Gastrocnemius medialis (tissue), 4 donors: ENCODE results near the gene GRID1. TPM values are rescaled to one million over a fixed set of nuclear protein-coding genes. Genes with fewer than 3 reads are reported as not detected.

Experiments used
- ATAC-seq, 2 donors: fragments of 150-250 bp; one replicate each; pipeline ENCODE4 v1.9.1; 2016
- DNase-seq, 2 donors: peaks; one replicate each; pipeline ENCODE4 v3.0.0-alpha.2; 2019
- H3K27ac ChIP-seq, 4 donors: fragments of 200-600 bp; sonication (generic); 1 replicate in 1 of 4; 2 replicates in 3 of 4; pipeline ENCODE4 v1.5.1; 2016 to 2018; ENCODE audit warnings: mild to moderate bottlenecking in 2 of 4, moderate library complexity in 1 of 4
- H3K27me3 ChIP-seq, 3 donors: fragments of 200-600 bp; sonication (generic) in 2 of 3; 1 replicate in 1 of 3; 2 replicates in 2 of 3; pipeline versions ENCODE4 v1.5.1 to v1.6.0; 2016 to 2019; ENCODE audit warnings: mild to moderate bottlenecking in 1 of 3, moderate library complexity in 1 of 3
- H3K36me3 ChIP-seq, 2 donors: fragments of 200-600 bp; sonication (generic) in 1 of 2; one replicate each; pipeline ENCODE4 v1.5.1; 2017 to 2018
- H3K4me1 ChIP-seq, 2 donors: fragments of 200-600 bp; sonication (generic) in 1 of 2; one replicate each; pipeline ENCODE4 v1.5.1; 2016 to 2017; ENCODE audit warnings: mild to moderate bottlenecking in 2 of 2
- H3K4me3 ChIP-seq, 4 donors: fragments of 200-600 bp; sonication (generic) in 3 of 4; 1 replicate in 1 of 4; 2 replicates in 3 of 4; pipeline ENCODE4 v1.5.1; 2016 to 2019; ENCODE audit warnings: mild to moderate bottlenecking in 2 of 4
- H3K9me3 ChIP-seq, 3 donors: fragments of 200-600 bp; sonication (generic) in 2 of 3; 1 replicate in 1 of 3; 2 replicates in 2 of 3; pipeline ENCODE4 v1.5.1; 2016 to 2019
- POLR2A ChIP-seq, 2 donors: fragments of 450-650 bp; IDR thresholded peaks; one replicate each; pipeline ENCODE4 v1.6.1; 2017; ENCODE audit warnings: antibody characterized with exemption in 2 of 2, mild to moderate bottlenecking in 2 of 2, moderate library complexity in 2 of 2
- in situ Hi-C, 4 donors: fragments of 200-750 bp; cut with MboI; loops; one replicate each; pipeline versions ENCODE4 v1.15.0 to v1.8.0; 2017; ENCODE audit warnings: low sequenced_read_pairs in 4 of 4
- intact Hi-C: fragments of 100-400 bp; cut with DNase I; formaldehyde crosslinking; loops from one replicate; pipeline ENCODE4 v1.15.1; 2023; ENCODE audit warnings: low total_unique reads
- total RNA-seq, 4 donors: library from RNA; depleted of rRNA; stranded (reverse); fragments of >200 nt; gene quantifications; one replicate each; pipeline versions ENCODE4 v1.1.0 to v1.2.3, GENCODE V29; 2016
- TF ChIP-seq, protein P1 (sequence below), 5 experiments: fragments of 450-650 bp in 3 of 5; fragments of 200-600 bp in 2 of 5; sonication (generic) in 2 of 5; IDR thresholded peaks in 4 of 5; conservative IDR thresholded peaks in 1 of 5; 1 replicate in 4 of 5; 2 replicates in 1 of 5; pipeline ENCODE4 v1.5.1; 2016 to 2019; ENCODE audit warnings: antibody characterized with exemption in 5 of 5, mild to moderate bottlenecking in 3 of 5, moderate library complexity in 3 of 5

GRID1 gene
- total RNA-seq, 4 donors from 2014 or later: 0.17 to 1.4 (median 0.79) TPM

DNA sequence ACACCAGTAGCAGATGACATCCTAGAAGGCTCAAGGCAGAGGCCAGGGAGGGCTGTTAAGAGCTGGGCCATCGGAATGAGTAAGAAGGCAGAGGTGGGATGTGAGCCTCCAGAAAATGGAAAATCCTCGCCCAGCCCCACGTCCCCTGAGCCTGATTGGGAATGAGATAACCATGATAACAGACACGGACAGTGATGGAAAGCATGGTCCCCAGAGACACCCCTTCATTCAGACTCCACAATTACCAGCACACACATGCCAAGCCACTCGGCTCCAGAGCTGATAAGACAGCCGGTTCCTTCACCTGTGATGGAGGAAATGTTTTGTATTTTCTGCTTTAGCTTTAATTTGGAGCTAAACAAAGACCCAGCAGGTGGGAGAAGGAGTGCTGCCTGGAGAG lies 106.0 kb downstream of the GRID1 start:
- Histone ChIP-seq H3K4me3 (no peak overlapping the region), H3K27me3 (peaks cover 0 to 18% (median 0%) of the 10 kb centered on the region in 3 donors), H3K36me3 (no peaks in the 10 kb centered on the region), H3K4me1 (no peaks in the 10 kb centered on the region), H3K27ac (no peak overlapping the region), H3K9me3 (no peaks in the 10 kb centered on the region)
- in situ Hi-C loops: no loop called here
- no peak for DNase-seq
- intact Hi-C loops: no loop called here
- no peak for ATAC-seq
- TF ChIP-seq POLR2A (IDR thresholded peaks at IDR 0.05): no peak
- TF ChIP-seq, protein P1, sequence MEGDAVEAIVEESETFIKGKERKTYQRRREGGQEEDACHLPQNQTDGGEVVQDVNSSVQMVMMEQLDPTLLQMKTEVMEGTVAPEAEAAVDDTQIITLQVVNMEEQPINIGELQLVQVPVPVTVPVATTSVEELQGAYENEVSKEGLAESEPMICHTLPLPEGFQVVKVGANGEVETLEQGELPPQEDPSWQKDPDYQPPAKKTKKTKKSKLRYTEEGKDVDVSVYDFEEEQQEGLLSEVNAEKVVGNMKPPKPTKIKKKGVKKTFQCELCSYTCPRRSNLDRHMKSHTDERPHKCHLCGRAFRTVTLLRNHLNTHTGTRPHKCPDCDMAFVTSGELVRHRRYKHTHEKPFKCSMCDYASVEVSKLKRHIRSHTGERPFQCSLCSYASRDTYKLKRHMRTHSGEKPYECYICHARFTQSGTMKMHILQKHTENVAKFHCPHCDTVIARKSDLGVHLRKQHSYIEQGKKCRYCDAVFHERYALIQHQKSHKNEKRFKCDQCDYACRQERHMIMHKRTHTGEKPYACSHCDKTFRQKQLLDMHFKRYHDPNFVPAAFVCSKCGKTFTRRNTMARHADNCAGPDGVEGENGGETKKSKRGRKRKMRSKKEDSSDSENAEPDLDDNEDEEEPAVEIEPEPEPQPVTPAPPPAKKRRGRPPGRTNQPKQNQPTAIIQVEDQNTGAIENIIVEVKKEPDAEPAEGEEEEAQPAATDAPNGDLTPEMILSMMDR (IDR thresholded peaks at IDR 0.05 in 4 of 5, conservative IDR thresholded peaks at IDR 0.05 in 1 of 5): no peak

DNA sequence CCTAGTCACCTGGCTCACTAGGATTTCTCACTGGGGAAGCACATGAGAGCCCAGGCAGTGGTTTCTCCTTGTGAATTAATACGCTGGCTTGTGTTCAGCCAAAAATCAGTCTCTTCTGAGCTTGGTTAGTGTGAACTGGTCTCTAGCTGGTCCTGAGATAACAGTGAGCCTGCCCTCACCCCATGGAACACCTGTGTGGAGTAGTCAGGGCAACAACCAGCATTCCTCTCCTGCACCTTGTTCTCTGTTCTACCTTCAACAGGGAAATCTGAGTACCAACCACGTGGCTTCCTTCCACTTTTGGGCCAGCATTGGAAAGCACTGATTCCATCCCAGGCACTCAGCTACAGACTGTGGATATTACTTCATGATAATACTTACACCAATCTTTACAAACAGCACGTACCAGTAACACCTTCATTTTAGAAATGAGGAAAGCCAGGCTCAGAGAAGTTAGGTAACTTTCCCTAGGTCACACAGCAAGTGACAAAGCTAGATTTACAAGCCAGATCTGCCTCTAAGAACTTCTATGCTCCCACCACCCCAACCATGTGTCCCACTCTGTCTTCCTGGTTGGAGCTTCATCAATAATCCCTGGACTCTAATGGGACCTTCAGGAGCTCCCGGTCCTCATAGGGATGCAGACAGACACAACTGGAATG lies 106.6 kb downstream of the GRID1 start:
- DNase-seq: no peak
- intact Hi-C loops (no loop called here), in situ Hi-C loops (no loop called here)
- no peak for ATAC-seq
- TF ChIP-seq POLR2A (IDR thresholded peaks at IDR 0.05): no peak
- TF ChIP-seq, protein P1 (IDR thresholded peaks at IDR 0.05 in 4 of 5, conservative IDR thresholded peaks at IDR 0.05 in 1 of 5): no peak
- no peaks in the 10 kb centered on the region for H3K4me1 ChIP-seq
- H3K27me3 ChIP-seq: peaks cover 0 to 18% (median 0%) of the 10 kb centered on the region in 3 donors
- no peaks in the 10 kb centered on the region for H3K9me3 ChIP-seq
- no peak overlapping the region for H3K4me3 ChIP-seq
- no peaks in the 10 kb centered on the region for H3K36me3 ChIP-seq
- no peak overlapping the region for H3K27ac ChIP-seq

DNA sequence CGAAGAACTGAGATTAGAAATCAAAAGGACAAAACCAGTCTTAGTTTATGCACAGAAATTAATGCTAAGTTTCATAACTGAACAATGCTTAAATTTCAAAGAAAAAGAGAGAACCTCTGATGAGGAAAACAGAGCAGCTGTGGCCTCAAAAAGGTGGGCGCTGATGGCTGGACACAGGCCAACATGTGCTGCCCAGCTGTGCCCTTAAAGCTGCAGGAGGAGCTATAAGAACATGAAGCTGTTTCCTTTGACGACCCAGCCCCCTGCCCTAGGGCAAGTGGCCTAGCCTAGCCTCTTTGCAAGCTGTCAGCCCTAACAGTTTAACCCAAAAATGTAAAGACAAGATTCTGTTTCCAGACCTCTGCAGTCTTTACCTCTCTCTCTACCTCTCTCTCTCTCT lies 107.7 kb downstream of the GRID1 start:
- Histone ChIP-seq H3K9me3 (no peaks in the 10 kb centered on the region), H3K4me3 (no peak overlapping the region), H3K27me3 (peaks cover 0 to 10% (median 0%) of the 10 kb centered on the region in 3 donors), H3K27ac (no peak overlapping the region), H3K4me1 (no peaks in the 10 kb centered on the region), H3K36me3 (no peaks in the 10 kb centered on the region)
- ATAC-seq (no peak), DNase-seq (no peak)
- TF ChIP-seq, protein P1 (IDR thresholded peaks at IDR 0.05 in 4 of 5, conservative IDR thresholded peaks at IDR 0.05 in 1 of 5): no peak
- TF ChIP-seq POLR2A (IDR thresholded peaks at IDR 0.05): no peak
- in situ Hi-C loops (no loop called here), intact Hi-C loops (no loop called here)

DNA sequence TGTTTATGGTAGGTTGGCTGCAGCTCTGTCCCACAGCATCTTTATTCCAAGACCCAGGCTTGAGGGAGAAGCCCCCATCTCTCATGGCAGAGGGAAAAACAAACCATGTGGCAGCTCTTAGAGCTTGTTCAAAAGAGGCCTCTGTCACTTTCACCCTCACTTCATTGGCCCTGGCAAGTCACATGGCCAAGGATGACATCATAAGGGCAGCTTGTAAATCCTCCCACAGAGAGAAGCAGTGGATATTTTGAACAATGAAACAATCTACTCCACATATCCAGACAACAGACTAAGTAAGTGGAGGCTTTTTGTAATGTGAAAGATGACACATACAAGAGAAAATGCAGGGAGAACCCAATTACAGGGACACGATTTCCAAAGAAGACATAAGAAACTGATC lies 108.1 kb downstream of the GRID1 start:
- in situ Hi-C loops (no loop called here), intact Hi-C loops (no loop called here)
- Histone ChIP-seq H3K9me3 (no peaks in the 10 kb centered on the region), H3K4me1 (no peaks in the 10 kb centered on the region), H3K27ac (no peak overlapping the region), H3K36me3 (no peaks in the 10 kb centered on the region), H3K27me3 (peaks cover 0 to 10% (median 0%) of the 10 kb centered on the region in 3 donors), H3K4me3 (no peak overlapping the region)
- ATAC-seq: no peak
- no peak for DNase-seq
- TF ChIP-seq, protein P1 (IDR thresholded peaks at IDR 0.05 in 4 of 5, conservative IDR thresholded peaks at IDR 0.05 in 1 of 5): no peak
- TF ChIP-seq POLR2A (IDR thresholded peaks at IDR 0.05): no peak

DNA sequence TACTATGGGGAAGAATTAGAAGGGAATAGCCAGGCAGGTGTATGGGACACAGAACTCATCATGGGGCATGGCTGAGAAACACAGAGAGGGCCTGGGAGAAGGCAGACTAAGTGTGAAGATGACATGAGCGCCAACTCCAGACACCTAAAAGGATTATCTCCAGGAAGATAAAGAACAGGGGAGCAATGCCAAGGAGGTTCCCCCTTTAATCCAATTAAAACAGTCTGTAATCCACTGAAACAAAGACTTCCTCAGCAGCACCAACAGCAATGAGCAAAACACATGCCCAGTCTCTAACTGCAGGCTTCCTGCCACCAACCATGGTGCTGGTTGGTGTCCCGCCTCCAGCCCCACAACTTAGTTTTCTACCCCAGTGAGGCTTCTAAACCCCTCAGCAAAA lies 108.9 kb downstream of the GRID1 start:
- ATAC-seq (no peak), DNase-seq (no peak)
- Histone ChIP-seq H3K9me3 (no peaks in the 10 kb centered on the region), H3K27me3 (peaks cover 0 to 2% (median 0%) of the 10 kb centered on the region in 3 donors), H3K4me3 (no peak overlapping the region), H3K27ac (no peak overlapping the region), H3K36me3 (no peaks in the 10 kb centered on the region), H3K4me1 (no peaks in the 10 kb centered on the region)
- in situ Hi-C loops (no loop called here), intact Hi-C loops (no loop called here)
- TF ChIP-seq, protein P1 (IDR thresholded peaks at IDR 0.05 in 4 of 5, conservative IDR thresholded peaks at IDR 0.05 in 1 of 5): no peak
- no peak for TF ChIP-seq POLR2A (IDR thresholded peaks at IDR 0.05)
